Fibroblast of lung (primary cell): Measurements from ENCODE around the gene MMS22L. TPM values are rescaled to one million over a fixed set of nuclear protein-coding genes. Genes with fewer than 3 reads are reported as not detected.

Experiments
- DNase-seq, 2 donors: peaks; one replicate each; pipeline versions ENCODE4 v3.0.0 to v3.0.0-alpha.2; 2010; ENCODE audit warnings: low read depth in 2 of 2
- H2AFZ ChIP-seq: 2 replicates; pipeline ENCODE4 v1.5.1; 2012; ENCODE audit warnings: low read length, control low read depth, inconsistent platforms
- H3K27ac ChIP-seq: 2 replicates; pipeline ENCODE4 v1.5.1; 2011; ENCODE audit warnings: low read length, control low read depth; ENCODE audit not compliant: insufficient read depth
- H3K27me3 ChIP-seq: 2 replicates; pipeline ENCODE4 v1.5.1; 2011; ENCODE audit warnings: mild to moderate bottlenecking, low read length; ENCODE audit not compliant: control insufficient read depth, insufficient read depth
- H3K36me3 ChIP-seq: 2 replicates; pipeline ENCODE4 v1.5.1; 2011; ENCODE audit warnings: low read length; ENCODE audit not compliant: control insufficient read depth, insufficient read depth
- H3K4me1 ChIP-seq: 2 replicates; pipeline ENCODE4 v1.5.1; 2011; ENCODE audit warnings: low read length; ENCODE audit not compliant: control insufficient read depth, insufficient read depth; ENCODE audit errors: extremely low read depth
- H3K4me2 ChIP-seq: 2 replicates; pipeline ENCODE4 v1.5.1; 2011; ENCODE audit warnings: low read length, control low read depth; ENCODE audit not compliant: insufficient read depth; ENCODE audit errors: extremely low read depth
- H3K4me3 ChIP-seq, 4 experiments: fragments of 200-600 bp in 1 of 4; sonication (generic) in 1 of 4; replicated peaks in 1 of 4; 2 replicates each; pipeline ENCODE4 v1.5.1; 2011 to 2016; ENCODE audit warnings: low read length in 4 of 4, low read depth in 3 of 4, mild to moderate bottlenecking in 3 of 4, control low read depth in 2 of 4, inconsistent platforms in 1 of 4, mixed read lengths in 1 of 4; ENCODE audit not compliant: insufficient read depth in 1 of 4; ENCODE audit errors: control extremely low read depth in 1 of 4
- H3K79me2 ChIP-seq: 2 replicates; pipeline ENCODE4 v1.5.1; 2012; ENCODE audit warnings: mild to moderate bottlenecking, low read length, inconsistent platforms; ENCODE audit not compliant: control insufficient read depth, insufficient read depth
- H3K9ac ChIP-seq: 2 replicates; pipeline ENCODE4 v1.5.1; 2011; ENCODE audit warnings: mild to moderate bottlenecking, low read length, control low read depth; ENCODE audit not compliant: insufficient read depth
- H3K9me3 ChIP-seq: 2 replicates; pipeline ENCODE4 v1.5.1; 2012; ENCODE audit warnings: low read depth, low read length; ENCODE audit not compliant: control insufficient read depth, insufficient read depth
- H4K20me1 ChIP-seq: 2 replicates; pipeline ENCODE4 v1.5.1; 2011; ENCODE audit warnings: low read length; ENCODE audit not compliant: control insufficient read depth, insufficient read depth; ENCODE audit errors: extremely low read depth
- CTCF ChIP-seq, 2 donors: IDR thresholded peaks in 1 of 2; conservative IDR thresholded peaks in 1 of 2; 1 replicate in 1 of 2; 2 replicates in 1 of 2; pipeline ENCODE4 v1.5.1; 2011 to 2012; ENCODE audit warnings: low read length in 2 of 2, control low read depth in 1 of 2, inconsistent platforms in 1 of 2, low read depth in 1 of 2, mild to moderate bottlenecking in 1 of 2
- EZH2 ChIP-seq: IDR thresholded peaks from 2 replicates; pipeline ENCODE4 v1.5.1; 2012; ENCODE audit warnings: low read length, control low read depth, mild to moderate bottlenecking; ENCODE audit errors: missing control alignments
- polyA plus RNA-seq, 2 donors: library from polyadenylated mRNA; depleted of rRNA in 1 of 2; stranded (reverse) in 1 of 2; unstranded in 1 of 2; fragments of >200 nt; gene quantifications; 2 replicates each; pipeline ENCODE4 v1.2.1, GENCODE V29; 2011 to 2012; ENCODE audit warnings: missing spikeins in 1 of 2
- total RNA-seq: library from RNA; depleted of rRNA; stranded (reverse); fragments of >200 nt; gene quantifications from 2 replicates; pipeline ENCODE4 v1.2.1, GENCODE V29; 2014

The MMS22L gene
- total and polyA plus RNA-seq, 2 donors (not counting 1 experiment from before 2014, with no cell fraction given) = 9.5 to 11.1 TPM

- no peaks in the 10 kb centered on the region for H3K9me3 ChIP-seq
- H3K9ac ChIP-seq = no peak overlapping the region
- no peak for DNase-seq
- H3K27ac ChIP-seq = no peak overlapping the region
- peaks cover 3% of the 10 kb centered on the region for H3K4me1 ChIP-seq
- TF ChIP-seq CTCF (conservative IDR thresholded peaks at IDR 0.05 in 1 of 2, IDR thresholded peaks at IDR 0.05 in 1 of 2; ENCODE audit: low read depth in 1 of 2, low read length in 2 of 2) = no peak
- no peak for TF ChIP-seq EZH2
- no peaks in the 10 kb centered on the region for H3K36me3 ChIP-seq
- H3K4me3 ChIP-seq = no peak overlapping the region
- H3K4me2 ChIP-seq = no peak overlapping the region
- no peaks in the 10 kb centered on the region for H3K27me3 ChIP-seq
- no peak overlapping the region for H2AFZ ChIP-seq
- H3K79me2 ChIP-seq = no peaks in the 10 kb centered on the region
- no peaks in the 10 kb centered on the region for H4K20me1 ChIP-seq
These were observed 8.9 kb upstream of the MMS22L start for GRCh38 chr6:97291896-97292295.

GRCh38 chr6:97289332-97289731 lies 6.3 kb upstream of the MMS22L start:
- Histone ChIP-seq H3K27ac (no peak overlapping the region), H3K4me1 (peaks cover 3% of the 10 kb centered on the region), H3K9ac (no peak overlapping the region), H2AFZ (no peak overlapping the region), H3K4me2 (no peak overlapping the region), H3K4me3 (no peak overlapping the region), H3K9me3 (no peaks in the 10 kb centered on the region), H4K20me1 (no peaks in the 10 kb centered on the region), H3K36me3 (no peaks in the 10 kb centered on the region), H3K79me2 (no peaks in the 10 kb centered on the region), H3K27me3 (no peaks in the 10 kb centered on the region)
- no peak for DNase-seq
- no peak for TF ChIP-seq CTCF (conservative IDR thresholded peaks at IDR 0.05 in 1 of 2, IDR thresholded peaks at IDR 0.05 in 1 of 2; ENCODE audit: low read depth in 1 of 2, low read length in 2 of 2)
- TF ChIP-seq EZH2 = no peak

- Histone ChIP-seq H3K36me3 (no peaks in the 10 kb centered on the region), H3K9ac (no peak overlapping the region), H3K79me2 (no peaks in the 10 kb centered on the region), H3K4me1 (peaks cover 3% of the 10 kb centered on the region), H3K9me3 (no peaks in the 10 kb centered on the region), H4K20me1 (no peaks in the 10 kb centered on the region), H3K4me3 (no peak overlapping the region), H3K27me3 (no peaks in the 10 kb centered on the region), H3K27ac (no peak overlapping the region), H2AFZ (no peak overlapping the region), H3K4me2 (no peak overlapping the region)
- DNase-seq = no peak
- TF ChIP-seq EZH2 = no peak
- TF ChIP-seq CTCF (conservative IDR thresholded peaks at IDR 0.05 in 1 of 2, IDR thresholded peaks at IDR 0.05 in 1 of 2; ENCODE audit: low read depth in 1 of 2, low read length in 2 of 2) = no peak
These were observed 5.2 kb upstream of the MMS22L start for GRCh38 chr6:97288188-97288587.
